ENCODE data around the gene SMIM28.

The SMIM28 gene

GRCh38 chr6:138403324-138403800 is 25.7 kb downstream of the SMIM28 start:
- no peak for TF ChIP-seq CTCF (IDR thresholded peaks at IDR 0.05)

GRCh38 chr6:138403801-138404665 is 26.3 kb downstream of the SMIM28 start, which contains the start of gene HEBP2:
Gene HEBP2, plus strand, starts transcription at chr6:138404223. Its CDS starts 273 bp downstream, at chr6:138404496.
- peak; percentile 74 for TF ChIP-seq CTCF (IDR thresholded peaks at IDR 0.05)

GRCh38 chr6:138404666-138405337 is 27.1 kb downstream of the SMIM28 start:
- no peak for TF ChIP-seq CTCF (IDR thresholded peaks at IDR 0.05)

GRCh38 chr6:138405816-138406413 is 28.2 kb downstream of the SMIM28 start:
- TF ChIP-seq CTCF (IDR thresholded peaks at IDR 0.05) = no peak

- TF ChIP-seq CTCF (IDR thresholded peaks at IDR 0.05) = peak; percentile 60
These were observed 28.7 kb downstream of the SMIM28 start for GRCh38 chr6:138406443-138406842.

GRCh38 chr6:138410048-138410735 is 32.5 kb downstream of the SMIM28 start:
- no peak for TF ChIP-seq CTCF (IDR thresholded peaks at IDR 0.05)
